ENCODE results near the gene PDE7B.

DNA sequence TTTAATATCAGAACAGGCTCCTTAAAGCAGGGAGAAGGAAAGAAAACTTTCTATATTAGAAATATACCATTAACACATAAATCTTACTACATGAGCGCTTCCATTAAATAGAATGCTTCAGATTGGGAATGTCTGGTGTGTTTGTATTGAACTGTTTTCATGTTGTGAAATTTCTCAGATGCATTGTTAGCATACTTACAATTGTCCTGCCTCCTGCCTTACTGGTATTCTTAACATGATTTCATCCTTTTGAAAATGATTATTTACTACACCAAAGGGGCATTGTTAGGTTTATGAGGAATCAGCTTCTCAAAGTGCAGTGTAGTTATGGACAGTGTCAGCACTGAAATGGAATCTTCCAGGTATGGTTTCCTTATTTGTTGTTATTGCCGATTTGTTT is 253.1 kb downstream of the PDE7B start:
- TF ChIP-seq ZNF184 (tag by site-specific recombination; IDR thresholded peaks at IDR 0.05) (no peak), ZSCAN23 (tag by site-specific recombination; IDR thresholded peaks at IDR 0.05) (no peak), ZNF302 (tag by site-specific recombination; IDR thresholded peaks at IDR 0.05; ENCODE audit: low read depth) (no peak), TCF7L2 (IDR thresholded peaks at IDR 0.05; ENCODE audit: borderline replicate concordance, low read depth, low read length) (no peak), KLF9 (tag by site-specific recombination; IDR thresholded peaks at IDR 0.05; ENCODE audit: low read depth) (no peak), ZNF830 (tag by site-specific recombination; IDR thresholded peaks at IDR 0.05; ENCODE audit: low read depth) (no peak), ZNF623 (tag by site-specific recombination; IDR thresholded peaks at IDR 0.05) (no peak), RBAK (tag by site-specific recombination; IDR thresholded peaks at IDR 0.05) (no peak)
- TF ChIP-seq, protein P1, sequence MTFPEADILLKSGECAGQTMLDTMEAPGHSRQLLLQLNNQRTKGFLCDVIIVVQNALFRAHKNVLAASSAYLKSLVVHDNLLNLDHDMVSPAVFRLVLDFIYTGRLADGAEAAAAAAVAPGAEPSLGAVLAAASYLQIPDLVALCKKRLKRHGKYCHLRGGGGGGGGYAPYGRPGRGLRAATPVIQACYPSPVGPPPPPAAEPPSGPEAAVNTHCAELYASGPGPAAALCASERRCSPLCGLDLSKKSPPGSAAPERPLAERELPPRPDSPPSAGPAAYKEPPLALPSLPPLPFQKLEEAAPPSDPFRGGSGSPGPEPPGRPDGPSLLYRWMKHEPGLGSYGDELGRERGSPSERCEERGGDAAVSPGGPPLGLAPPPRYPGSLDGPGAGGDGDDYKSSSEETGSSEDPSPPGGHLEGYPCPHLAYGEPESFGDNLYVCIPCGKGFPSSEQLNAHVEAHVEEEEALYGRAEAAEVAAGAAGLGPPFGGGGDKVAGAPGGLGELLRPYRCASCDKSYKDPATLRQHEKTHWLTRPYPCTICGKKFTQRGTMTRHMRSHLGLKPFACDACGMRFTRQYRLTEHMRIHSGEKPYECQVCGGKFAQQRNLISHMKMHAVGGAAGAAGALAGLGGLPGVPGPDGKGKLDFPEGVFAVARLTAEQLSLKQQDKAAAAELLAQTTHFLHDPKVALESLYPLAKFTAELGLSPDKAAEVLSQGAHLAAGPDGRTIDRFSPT (tag by site-specific recombination; IDR thresholded peaks at IDR 0.05), result no peak
- TF ChIP-seq, protein P2, sequence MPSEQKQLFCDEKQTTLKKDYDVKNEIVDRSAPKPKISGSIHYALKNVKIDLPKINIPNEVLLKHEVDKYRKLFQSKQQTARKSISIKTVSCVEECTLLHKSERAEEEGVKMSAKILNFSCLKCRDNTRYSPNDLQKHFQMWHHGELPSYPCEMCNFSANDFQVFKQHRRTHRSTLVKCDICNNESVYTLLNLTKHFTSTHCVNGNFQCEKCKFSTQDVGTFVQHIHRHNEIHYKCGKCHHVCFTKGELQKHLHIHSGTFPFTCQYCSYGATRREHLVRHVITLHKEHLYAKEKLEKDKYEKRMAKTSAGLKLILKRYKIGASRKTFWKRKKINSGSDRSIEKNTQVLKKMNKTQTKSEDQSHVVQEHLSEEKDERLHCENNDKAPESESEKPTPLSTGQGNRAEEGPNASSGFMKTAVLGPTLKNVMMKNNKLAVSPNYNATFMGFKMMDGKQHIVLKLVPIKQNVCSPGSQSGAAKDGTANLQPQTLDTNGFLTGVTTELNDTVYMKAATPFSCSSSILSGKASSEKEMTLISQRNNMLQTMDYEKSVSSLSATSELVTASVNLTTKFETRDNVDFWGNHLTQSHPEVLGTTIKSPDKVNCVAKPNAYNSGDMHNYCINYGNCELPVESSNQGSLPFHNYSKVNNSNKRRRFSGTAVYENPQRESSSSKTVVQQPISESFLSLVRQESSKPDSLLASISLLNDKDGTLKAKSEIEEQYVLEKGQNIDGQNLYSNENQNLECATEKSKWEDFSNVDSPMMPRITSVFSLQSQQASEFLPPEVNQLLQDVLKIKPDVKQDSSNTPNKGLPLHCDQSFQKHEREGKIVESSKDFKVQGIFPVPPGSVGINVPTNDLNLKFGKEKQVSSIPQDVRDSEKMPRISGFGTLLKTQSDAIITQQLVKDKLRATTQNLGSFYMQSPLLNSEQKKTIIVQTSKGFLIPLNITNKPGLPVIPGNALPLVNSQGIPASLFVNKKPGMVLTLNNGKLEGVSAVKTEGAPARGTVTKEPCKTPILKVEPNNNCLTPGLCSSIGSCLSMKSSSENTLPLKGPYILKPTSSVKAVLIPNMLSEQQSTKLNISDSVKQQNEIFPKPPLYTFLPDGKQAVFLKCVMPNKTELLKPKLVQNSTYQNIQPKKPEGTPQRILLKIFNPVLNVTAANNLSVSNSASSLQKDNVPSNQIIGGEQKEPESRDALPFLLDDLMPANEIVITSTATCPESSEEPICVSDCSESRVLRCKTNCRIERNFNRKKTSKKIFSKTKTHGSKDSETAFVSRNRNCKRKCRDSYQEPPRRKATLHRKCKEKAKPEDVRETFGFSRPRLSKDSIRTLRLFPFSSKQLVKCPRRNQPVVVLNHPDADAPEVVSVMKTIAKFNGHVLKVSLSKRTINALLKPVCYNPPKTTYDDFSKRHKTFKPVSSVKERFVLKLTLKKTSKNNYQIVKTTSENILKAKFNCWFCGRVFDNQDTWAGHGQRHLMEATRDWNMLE (tag by site-specific recombination; conservative IDR thresholded peaks at IDR 0.05; ENCODE audit: low read depth), result no peak
- TF ChIP-seq, protein P3, sequence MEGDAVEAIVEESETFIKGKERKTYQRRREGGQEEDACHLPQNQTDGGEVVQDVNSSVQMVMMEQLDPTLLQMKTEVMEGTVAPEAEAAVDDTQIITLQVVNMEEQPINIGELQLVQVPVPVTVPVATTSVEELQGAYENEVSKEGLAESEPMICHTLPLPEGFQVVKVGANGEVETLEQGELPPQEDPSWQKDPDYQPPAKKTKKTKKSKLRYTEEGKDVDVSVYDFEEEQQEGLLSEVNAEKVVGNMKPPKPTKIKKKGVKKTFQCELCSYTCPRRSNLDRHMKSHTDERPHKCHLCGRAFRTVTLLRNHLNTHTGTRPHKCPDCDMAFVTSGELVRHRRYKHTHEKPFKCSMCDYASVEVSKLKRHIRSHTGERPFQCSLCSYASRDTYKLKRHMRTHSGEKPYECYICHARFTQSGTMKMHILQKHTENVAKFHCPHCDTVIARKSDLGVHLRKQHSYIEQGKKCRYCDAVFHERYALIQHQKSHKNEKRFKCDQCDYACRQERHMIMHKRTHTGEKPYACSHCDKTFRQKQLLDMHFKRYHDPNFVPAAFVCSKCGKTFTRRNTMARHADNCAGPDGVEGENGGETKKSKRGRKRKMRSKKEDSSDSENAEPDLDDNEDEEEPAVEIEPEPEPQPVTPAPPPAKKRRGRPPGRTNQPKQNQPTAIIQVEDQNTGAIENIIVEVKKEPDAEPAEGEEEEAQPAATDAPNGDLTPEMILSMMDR (tag by site-specific recombination; IDR thresholded peaks at IDR 0.05), result no peak
- TF ChIP-seq, protein P4, sequence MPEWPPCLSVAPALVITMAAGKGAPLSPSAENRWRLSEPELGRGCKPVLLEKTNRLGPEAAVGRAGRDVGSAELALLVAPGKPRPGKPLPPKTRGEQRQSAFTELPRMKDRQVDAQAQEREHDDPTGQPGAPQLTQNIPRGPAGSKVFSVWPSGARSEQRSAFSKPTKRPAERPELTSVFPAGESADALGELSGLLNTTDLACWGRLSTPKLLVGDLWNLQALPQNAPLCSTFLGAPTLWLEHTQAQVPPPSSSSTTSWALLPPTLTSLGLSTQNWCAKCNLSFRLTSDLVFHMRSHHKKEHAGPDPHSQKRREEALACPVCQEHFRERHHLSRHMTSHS (tag by site-specific recombination; IDR thresholded peaks at IDR 0.05), result no peak

Measured in HEK293 (cell line).